DMS79 treated with DMSO at 0.1 percent for 48 hours (cell line): Measurements from ENCODE around the gene TRPV5.

Experiments
- DNase-seq: peaks from one replicate; lab custom pipeline; 2025; lab: John Stamatoyannopoulos, UW

The TRPV5 gene

DNA sequence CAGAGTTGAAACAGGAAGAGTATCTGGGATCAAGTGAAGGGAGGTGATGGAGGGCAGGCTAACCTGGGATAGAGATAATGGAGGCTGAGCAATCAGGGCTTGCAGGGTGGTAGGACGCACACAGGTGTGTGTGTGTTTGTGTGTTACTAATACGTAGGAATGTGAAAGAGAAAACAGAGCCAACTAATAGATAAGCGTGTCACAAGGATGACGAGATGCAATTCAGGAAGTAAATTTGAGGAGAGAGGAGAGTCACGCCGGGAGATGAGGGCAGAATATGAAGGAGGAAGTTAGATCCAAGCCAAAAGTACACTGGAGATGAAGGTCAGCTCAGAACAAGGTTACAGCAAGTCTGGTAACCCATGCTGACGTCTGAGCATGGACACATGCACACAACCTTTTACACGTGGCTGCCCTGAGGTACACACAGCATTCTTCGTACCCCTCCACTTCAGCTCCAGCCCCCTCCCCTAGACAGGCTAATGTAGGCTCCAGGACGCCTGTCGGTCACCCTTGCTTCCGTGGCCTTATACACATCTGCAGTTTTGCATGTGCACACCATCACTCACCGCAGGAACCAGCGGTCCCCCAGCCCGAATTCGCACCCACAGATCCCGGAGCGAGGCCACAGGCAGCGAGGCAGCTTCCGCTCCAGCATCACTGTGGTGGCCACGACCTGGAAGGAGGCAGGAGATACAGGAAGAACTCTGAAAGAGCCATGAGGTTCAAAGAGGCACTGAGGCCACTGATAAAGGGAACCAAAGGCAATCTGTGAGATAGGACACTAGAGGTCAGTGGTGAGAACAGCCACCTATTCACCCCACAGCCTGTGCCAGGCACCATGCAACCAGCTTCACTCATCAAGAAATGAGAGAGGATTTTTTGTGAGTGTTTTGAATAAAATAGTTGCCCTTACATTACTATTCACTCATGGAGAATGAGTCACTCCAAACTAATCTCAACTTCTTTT lies 24.3 kb downstream of the TRPV5 start:
- no peak for DNase-seq

DNA sequence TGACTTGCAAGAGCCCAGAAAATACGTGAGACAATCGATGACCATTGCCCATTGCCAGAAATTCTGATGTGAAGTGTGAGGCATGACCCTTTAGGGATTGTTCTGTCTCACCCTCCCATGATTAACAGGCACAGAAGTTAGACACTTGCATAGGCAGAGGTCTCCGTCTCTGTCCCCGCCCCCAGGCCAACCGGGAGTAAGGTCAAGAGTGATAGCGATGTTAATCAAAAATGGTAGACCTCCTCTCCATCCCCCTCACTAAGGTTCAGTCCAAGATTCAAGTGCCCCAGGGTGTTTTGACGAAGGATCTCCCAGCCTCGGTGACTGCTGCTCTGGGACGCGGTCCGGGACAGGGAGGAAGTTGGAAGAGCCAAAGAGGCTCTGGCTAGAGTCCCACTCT lies 25.3 kb downstream of the TRPV5 start:
- DNase-seq, result no peak

DNA sequence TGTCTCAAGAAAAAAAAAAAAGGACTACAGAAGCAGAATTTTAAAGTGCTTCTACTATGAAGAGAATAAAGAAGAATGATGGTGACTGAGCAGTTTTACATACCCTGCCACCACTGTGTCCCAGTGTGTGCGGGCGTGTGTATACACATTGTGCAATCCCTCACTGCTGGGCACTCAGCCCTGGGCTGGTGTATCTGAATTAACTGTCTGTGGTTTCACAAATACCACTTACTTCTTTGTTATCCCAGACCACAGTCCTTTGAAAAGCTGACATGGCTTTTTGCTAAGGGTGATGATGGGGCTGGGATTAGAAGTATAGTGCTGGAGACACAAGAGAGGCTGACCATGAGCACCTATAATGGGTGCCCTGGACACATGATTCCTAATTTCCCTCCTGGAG lies 26.9 kb downstream of the TRPV5 start:
- no peak for DNase-seq

DNA sequence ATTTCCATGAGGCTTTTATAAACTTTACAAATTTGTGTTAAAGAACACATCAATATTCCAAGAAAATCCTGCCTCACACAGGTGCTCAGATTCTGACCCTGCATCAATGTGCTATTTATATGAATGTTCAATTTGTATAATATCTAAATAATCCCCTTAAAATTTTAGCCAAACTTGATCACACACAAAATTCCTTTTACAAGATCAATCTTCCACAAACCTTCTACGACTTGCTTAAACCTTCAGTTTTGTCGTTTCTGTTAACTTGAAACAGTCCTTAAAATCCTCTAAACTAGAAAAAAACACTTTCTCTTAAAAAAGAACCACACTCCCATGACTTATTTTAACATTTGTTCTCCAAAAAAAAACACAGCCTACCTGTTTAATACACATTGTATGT lies 27.8 kb downstream of the TRPV5 start:
- DNase-seq, result no peak

DNA sequence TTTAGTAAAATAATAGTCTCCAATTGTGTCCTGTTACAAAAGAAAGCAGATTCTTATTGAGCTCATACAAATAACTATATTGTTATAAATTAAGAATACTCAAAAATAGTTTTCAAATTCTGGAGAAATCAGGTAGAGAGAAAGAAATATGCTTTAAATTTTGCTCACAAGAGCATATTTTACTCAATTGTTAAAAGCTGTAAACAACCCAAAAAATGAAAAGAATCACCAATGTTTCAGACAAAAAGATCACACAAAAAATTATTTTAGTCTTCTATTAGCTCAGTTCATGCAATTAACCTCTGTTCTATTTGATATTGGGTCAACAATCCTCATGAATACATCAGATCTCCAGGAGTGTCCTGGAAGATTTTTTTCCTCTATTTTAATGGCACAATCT lies 29.4 kb downstream of the TRPV5 start:
- no peak for DNase-seq

DNA sequence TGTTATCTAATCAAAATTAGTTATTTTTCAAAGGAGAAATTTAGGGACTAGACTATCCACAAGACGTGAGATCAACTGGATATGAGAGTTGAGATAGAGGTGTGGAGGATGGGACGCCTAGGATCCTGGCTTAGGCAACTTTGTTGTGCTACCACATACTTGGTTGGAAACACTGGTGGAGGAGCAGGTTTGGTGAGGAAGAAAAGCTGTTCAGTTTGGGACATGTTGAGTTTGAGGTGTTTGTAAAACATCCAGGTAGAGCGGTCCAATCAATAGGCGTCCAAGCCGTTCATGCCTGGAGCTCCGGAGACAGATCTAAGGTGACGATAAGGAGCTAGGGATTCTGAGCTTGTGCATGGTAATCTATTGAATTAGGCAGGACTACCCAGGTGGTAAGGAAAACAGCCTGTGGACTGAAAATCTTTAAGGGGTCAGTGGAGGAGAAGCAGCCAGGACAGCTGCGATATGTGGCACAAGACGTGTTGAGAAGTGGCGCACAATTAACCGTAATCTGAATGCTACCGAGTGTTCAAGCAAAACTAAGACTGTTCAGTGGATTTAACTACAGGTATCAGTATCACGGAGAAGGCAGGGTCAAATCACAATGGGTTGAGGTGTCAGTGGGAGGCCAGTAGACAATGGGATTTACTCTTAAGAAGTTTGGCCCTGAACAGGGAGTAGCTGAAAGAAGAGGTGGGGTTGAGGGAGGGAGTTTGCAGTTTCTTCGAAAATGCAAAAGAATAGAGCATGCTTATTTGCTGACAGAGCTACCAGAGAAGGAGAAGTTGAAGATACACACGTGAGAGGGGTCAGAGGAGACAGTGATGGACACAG lies 31.9 kb downstream of the TRPV5 start:
- no peak for DNase-seq

DNA sequence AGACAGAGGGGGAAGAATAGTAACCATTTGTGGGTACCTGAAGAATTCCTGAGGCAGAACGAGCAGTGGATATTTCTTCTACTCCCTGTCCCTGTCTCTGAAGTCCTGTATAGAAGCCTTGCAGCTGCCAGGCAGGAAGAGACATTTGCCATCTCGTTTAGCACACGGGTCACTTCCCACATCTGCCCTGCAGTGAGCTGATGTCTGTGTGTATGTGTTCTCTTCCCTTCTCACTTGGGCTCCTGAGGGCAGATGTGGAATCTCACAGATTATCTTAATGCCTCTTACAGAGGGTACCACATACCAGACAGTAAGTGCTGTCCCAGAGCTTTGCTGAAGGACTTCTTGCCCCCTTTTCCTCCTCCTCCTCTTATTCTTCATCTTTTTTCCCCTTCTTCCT lies 33.9 kb downstream of the TRPV5 start:
- DNase-seq, result no peak

DNA sequence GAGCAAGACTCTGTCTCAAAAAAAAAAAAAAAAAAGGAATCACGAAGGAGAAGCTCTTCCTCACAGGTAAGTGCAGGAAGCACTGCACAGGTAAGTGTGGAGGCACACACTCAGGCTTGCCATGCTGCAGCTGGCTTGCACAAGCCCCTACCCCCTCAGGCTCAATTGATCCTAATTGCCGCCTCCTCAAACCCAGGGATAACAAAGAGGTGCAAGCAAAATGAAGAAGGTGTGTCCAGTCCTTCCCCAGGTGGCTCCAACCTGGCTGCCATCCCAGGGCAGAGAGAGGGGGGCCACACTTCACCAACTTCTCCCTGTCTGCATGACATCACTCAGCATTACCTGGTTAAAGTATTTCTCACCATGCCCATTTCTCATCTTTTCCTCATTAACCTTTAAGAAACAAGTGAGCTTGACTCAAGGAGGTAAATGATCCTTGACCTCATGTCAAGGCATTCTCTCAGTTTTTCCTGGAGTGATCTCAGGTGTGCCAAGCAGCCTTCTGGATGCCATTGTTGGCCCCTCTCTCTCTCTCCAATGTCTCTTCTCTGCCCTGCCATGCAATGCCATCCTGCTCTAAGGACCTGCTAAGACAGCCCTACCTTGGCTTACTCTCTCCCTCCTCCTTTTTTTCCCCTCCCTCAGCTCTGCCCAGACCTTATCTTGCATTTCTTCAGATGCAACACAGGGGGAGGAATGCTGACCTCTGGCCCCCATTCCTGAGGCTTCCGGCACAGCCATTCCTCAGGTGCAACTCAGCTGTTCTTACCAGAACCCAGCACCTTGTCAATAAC lies 35.0 kb downstream of the TRPV5 start:
- peak; percentile 61 for DNase-seq

DNA sequence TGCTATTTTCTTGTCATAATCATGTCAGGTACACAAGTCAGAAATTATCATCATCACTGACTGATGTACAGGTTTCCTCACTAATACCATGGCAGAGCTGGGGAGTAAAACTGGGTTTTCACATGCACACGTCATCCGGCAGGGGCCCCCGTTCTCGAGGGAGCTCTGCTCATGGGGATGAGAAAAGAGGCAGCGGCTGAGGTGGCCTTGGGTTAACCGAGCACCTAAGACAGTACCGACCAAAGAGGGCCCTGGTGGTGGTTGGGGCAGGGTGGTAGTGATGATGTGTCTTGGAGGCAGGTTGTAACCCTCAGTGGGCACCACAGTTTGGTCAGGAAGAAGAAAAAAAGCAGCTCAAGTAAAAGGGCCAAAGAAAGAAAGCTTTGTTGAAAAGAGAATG lies 35.9 kb downstream of the TRPV5 start:
- DNase-seq, result no peak

DNA sequence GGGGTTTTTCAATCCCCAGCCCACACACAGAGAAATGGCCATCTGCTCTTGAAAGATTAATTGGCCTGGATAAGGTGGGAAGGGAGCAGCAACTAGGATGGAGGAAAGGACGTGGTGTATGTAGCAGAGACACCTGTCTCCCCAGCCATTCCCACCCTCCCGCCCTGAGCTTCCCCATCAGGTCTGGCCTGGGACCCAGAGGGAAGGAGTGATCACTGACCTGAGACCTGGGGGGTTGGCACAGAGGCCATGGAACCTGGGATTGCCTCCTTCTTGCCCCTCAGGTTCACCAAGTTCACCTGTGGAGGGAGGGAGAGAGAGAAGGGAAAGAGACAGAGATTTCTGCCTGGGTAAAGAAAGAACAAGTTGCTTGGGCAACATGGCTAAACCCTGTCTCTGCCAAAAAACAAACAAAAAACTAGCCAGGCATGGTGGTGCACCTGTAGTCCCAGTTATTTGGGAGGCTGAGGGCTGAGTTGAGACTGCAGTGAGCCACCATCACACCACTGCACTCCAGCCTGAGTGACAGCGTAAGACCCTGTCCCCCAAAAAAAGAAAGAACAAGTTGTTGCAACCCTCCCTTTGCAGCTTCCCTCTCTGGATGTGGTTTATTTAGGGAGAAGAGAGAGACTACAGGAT lies 36.7 kb downstream of the TRPV5 start:
- no peak for DNase-seq

DNA sequence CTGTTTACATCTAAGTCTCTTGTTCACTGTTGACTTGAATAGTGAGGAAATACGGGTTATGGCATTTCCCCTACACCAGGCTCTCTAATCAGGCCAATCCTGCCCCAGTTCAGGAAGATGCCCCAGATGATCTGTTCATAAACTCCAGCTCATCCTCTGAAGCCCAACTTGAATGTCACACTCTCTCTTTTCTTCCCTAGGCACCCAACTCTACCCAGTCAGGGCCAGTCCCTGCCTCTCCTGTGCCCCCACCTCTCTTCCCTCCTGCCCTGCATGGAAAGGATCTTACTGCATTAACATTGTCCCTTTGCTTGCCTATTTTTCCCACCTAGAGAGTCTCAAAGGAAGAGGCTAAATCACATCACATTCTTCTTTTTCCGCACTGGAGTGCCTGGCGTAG lies 37.4 kb downstream of the TRPV5 start:
- no peak for DNase-seq

DNA sequence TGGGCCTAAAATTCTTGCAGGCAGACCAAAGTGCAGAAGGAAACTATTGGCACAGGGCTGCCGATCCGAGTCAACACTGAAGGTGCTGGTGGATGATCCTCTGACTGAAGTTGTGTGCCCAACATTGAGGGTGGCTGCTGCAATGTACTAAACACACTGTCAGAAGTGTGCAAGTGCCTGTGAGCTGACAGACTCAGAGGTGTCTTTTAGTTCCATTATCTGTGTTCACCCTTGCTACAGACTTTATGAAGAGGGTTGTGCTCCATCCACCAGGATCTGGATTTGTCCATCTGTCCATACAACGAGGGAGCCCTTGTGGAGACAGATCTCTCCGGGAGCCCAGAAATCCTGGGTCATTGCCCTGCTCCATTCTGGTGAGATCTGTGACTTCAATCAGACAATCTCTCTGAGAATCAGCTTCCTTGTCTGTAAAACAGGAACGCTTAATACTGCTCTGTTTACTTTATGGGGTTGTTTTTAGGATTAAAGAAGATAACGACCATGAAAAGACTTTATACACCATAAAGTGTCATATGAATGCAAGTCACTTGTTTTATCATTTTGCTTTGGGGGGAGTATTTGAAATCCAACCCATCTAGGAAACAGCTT lies 38.5 kb downstream of the TRPV5 start:
- DNase-seq, result no peak

DNA sequence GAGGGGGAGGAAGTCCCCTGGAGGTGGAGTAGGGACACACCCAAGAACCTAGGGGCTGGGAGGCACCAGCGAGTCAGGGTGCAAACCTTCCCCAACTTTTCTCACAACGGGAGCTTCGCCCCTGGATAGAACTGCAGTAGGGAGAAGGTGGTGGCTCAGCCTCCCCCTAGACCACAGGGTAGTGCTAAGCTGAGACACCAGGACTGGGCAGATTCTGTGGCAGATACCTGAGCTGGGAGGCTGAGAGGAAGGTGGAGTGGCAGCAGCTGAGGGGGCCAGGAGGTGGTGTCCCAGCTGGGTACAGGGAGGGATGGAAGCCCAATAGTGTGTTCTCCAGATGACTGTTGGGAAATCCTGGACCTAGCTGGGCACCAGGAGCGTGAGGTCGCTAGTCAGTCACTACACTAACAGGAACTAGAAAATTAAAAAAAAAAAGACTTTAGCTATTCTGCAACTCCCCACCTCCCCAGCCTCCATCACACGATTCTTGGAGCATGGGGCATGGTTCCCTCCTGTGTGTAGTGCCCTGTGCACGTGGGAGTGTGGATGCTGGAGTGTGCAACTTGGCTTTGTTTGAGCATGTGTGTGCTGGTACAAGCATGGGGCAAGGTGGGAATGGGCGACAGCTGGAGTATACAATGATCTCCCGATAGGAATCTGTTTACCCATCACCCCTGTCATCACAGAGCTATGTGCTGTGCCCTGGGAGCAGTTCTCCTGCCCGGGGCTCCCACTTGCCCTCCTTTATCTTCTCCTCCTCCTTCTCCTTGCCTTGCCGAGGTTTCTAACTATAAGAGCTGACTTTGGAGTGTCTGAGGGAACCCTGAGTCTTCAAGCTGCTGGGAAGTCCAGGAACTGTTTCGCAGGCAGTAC lies 39.2 kb downstream of the TRPV5 start:
- DNase-seq, result no peak

DNA sequence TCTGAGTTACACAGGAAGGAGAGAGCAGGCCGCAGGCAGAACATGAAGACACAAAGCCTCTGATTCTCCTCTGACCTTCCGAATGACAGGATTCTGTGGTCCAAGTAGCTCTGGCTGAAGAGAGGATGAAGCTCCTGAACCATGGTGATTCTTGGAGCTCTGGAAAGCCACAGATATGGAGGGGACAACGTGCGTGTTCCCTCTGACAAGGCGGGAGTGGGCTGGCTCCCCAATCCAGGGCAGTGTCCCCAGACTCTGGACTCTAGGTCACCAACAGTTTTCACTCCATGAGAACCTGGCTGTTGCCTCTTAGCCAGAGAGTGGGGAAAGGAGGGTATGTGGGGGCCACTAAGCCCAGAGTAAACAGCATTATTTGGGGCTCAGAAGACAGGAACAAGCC lies 40.6 kb downstream of the TRPV5 start:
- DNase-seq, result no peak

DNA sequence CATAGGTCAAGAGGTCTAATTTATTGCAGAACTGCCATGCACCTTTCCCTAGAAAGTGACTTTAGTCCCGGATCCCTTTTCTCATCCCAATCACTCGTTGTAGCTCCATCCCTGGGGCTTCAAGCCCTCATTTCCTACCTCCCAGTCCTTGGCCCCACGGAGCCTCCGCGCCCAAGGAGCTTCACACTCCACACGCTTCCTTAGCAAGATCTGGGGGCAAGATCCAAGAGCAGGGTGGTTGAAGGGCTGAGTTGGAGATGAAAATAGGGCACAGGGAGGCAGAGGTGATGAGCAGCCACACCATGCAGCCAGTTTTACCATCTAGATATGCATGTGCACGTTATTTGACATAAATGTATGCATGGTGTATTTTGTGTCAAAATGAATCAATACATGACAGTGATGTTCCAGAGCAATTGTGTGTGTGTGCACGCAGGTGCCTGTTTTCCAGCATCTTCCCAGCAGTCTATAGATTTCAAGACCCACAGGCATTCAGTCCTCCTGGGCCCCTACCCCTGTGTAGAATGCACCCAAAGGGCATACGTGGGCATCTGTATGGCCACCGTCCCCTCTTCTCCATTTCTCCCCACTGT lies 42.0 kb downstream of the TRPV5 start:
- DNase-seq, result no peak

DNA sequence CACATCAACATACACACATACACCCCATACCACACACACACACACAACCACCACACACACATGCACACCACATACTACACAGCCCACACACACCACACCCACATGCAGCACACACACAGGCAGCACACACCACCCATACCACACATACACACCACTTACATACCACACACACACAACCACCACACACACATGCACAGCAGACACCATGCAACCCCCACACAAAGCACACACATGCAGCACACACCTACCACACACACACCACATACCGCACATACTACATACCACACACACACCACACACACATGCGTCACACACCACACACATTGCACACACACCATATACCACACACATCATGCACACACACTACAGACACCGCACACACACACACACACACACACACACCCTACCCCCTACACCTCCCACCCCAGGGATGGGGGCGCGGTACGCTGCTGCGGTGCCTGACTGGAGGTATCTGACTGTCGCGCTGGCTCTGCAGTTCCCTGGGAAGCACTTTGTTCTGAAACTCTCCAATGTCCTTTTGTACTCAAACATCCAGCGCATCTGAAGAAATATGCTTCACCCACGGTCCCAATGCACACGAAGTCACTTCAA lies 42.6 kb downstream of the TRPV5 start:
- DNase-seq, result no peak

DNA sequence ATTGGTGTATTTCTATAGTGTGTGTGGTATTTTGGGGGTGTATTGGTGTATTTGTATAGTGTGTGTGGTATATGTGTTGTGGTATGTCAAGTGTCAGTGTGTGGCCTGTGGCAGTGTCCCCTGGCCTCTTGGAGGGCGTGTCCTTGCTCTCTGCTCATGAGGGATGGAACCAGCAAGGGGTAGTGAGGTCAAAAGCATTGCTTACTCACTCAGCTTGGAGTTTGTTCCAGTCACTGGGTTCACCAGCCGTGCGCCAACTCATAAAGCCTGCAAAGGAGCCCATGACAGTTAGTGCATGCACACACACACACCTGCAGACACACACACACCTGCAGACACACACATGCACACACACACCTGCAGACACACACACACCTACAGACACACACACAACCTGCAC lies 43.7 kb downstream of the TRPV5 start:
- no peak for DNase-seq

DNA sequence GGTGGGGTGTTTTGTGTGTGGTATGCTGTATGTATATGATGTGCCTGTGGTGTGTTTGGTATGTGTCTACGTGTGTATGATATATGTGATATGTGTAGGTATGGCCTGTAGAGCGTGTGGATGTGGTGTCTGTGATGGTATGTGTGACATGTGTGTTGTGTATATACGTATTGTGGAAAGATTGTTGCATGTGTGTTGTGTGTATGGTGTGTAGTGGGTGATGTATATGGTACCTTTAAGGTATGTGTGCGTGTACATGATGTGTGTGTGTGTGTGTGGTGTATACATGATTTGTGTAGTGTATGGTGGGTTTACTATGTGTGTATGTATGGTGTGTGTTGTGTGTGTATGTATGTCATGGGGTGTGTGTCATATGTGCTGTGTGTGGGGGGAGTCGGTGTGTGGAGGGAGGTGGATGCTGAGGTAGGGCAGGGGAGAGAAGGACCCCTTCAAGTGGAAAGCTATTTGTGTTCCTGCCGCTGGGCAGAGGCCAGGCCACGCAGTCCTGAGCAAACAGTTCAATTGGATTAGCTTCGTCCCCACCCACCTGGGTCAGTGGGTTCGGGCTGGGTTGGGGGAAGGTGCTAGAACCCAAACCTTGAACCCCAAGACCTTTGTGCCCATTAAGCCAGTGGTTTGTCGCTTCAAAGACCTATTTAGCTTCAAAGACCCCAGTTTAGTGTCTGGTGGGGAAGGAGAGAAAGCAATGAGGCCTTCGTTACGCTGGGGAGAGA lies 46.1 kb downstream of the TRPV5 start:
- DNase-seq, result no peak

DNA sequence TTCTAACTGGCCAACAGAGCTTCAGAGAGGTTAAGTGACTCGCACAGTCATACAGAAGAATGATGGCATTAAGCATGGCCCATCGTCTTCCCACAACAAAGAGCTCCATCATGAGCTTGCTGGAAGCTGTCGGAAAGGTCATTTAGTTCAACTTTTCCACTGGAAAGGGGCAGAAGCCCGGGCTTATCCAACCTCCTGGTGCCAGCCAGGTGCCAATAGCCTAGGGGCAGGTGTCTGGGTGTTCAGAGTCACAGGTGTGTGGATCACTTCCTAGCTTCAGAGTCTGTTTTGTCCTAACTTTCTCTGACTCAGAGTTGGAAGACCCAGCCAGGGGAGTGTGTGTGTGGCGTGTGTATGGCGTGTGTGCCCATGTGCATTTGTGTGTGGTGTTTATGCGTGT lies 46.7 kb downstream of the TRPV5 start:
- no peak for DNase-seq
